WTC11 (cell line): ENCODE results near the gene ZFYVE28. TPM values are rescaled to one million over a fixed set of nuclear protein-coding genes. Genes with fewer than 3 reads are reported as not detected.

Experiments used
- ATAC-seq: fragments of 200-7000 bp; cut with Tn5 transposase; 2 replicates; pipeline ENCODE4 v1.10.0; 2021; ENCODE audit warnings: mild to moderate bottlenecking, moderate library complexity
- CTCF ChIA-PET: fragments of 300-600 bp; sonication (Branson Sonifier 250); formaldehyde crosslinking; loops from one replicate; lab custom pipeline; 2021; ENCODE audit warnings: antibody characterized with exemption; lab: Charles Lee
- POLR2A ChIA-PET: fragments of 350-600 bp; sonication (Branson Sonifier 250); formaldehyde crosslinking; loops from one replicate; lab custom pipeline; 2021; ENCODE audit warnings: antibody characterized with exemption; lab: Charles Lee
- DNase-seq: peaks from one replicate; pipeline ENCODE4 v3.0.0; 2021; ENCODE audit warnings: low spot score
- H3K27ac Mint-ChIP-seq: 2 replicates; pipeline ENCODE4 v1.8.0; 2021; ENCODE audit warnings: mixed read lengths
- H3K27me3 Mint-ChIP-seq: 2 replicates; pipeline ENCODE4 v1.8.0; 2021; ENCODE audit warnings: low read depth, mild to moderate bottlenecking, moderate library complexity, mixed read lengths
- H3K36me3 Mint-ChIP-seq: 2 replicates; pipeline ENCODE4 v1.8.0; 2021; ENCODE audit warnings: mixed read lengths
- H3K4me1 Mint-ChIP-seq: 2 replicates; pipeline ENCODE4 v1.8.0; 2022; ENCODE audit warnings: mixed read lengths
- H3K4me3 Mint-ChIP-seq: 2 replicates; pipeline ENCODE4 v1.8.0; 2021; ENCODE audit warnings: mild to moderate bottlenecking, moderate library complexity, mixed read lengths
- H3K9me3 Mint-ChIP-seq: 2 replicates; pipeline ENCODE4 v1.8.0; 2021; ENCODE audit warnings: mixed read lengths
- AFF4 ChIP-seq: sonication (generic); formaldehyde crosslinking; IDR thresholded peaks from 2 replicates; pipeline ENCODE4 v1.8.1; 2023; ENCODE audit warnings: mild to moderate bottlenecking, missing genetic modification reagents, borderline replicate concordance
- ATF2 ChIP-seq: sonication (generic); formaldehyde crosslinking; IDR thresholded peaks from 2 replicates; pipeline ENCODE4 v1.8.1; 2022; ENCODE audit warnings: low read depth, missing genetic modification reagents, borderline replicate concordance
- ATF3 ChIP-seq: sonication (generic); formaldehyde crosslinking; conservative IDR thresholded peaks from 2 replicates; pipeline ENCODE4 v1.8.1; 2022; ENCODE audit warnings: mild to moderate bottlenecking, missing genetic modification reagents
- FOXK1 ChIP-seq: sonication (generic); formaldehyde crosslinking; IDR thresholded peaks from 2 replicates; pipeline ENCODE4 v1.8.0; 2022; ENCODE audit warnings: mild to moderate bottlenecking, moderate library complexity, missing genetic modification reagents
- MAX ChIP-seq: sonication (generic); formaldehyde crosslinking; IDR thresholded peaks from 2 replicates; pipeline ENCODE4 v1.8.0; 2022; ENCODE audit warnings: mild to moderate bottlenecking, missing genetic modification reagents
- MXD4 ChIP-seq: fragments of 250-450 bp; sonication (Bioruptor Pico); IDR thresholded peaks from 2 replicates; pipeline ENCODE4 v1.8.0; 2021; ENCODE audit warnings: mild to moderate bottlenecking, moderate library complexity, borderline replicate concordance
- NFATC4 ChIP-seq: fragments of 250-450 bp; sonication (Bioruptor Pico); IDR thresholded peaks from 2 replicates; pipeline ENCODE4 v1.9.0; 2021; ENCODE audit warnings: mild to moderate bottlenecking
- NFYB ChIP-seq: sonication (generic); formaldehyde crosslinking; conservative IDR thresholded peaks from 2 replicates; pipeline ENCODE4 v1.8.0; 2022; ENCODE audit warnings: low read depth, missing genetic modification reagents
- NR3C1 ChIP-seq: sonication (generic); formaldehyde crosslinking; conservative IDR thresholded peaks from 2 replicates; pipeline ENCODE4 v1.8.1; 2023; ENCODE audit warnings: low read depth, mild to moderate bottlenecking, missing genetic modification reagents
- RORB ChIP-seq: fragments of 250-450 bp; sonication (Bioruptor Pico); IDR thresholded peaks from 2 replicates; pipeline ENCODE4 v1.9.0; 2021; ENCODE audit warnings: mild to moderate bottlenecking
- STAT6 ChIP-seq: sonication (generic); formaldehyde crosslinking; conservative IDR thresholded peaks from 2 replicates; pipeline ENCODE4 v1.8.1; 2023; ENCODE audit warnings: mild to moderate bottlenecking, low read depth, missing genetic modification reagents, moderate library complexity
- ZMAT4 ChIP-seq: fragments of 250-450 bp; sonication (Bioruptor Pico); IDR thresholded peaks from 2 replicates; pipeline ENCODE4 v1.9.0; 2021; ENCODE audit warnings: mild to moderate bottlenecking
- ZNF121 ChIP-seq: sonication (generic); formaldehyde crosslinking; IDR thresholded peaks from 2 replicates; pipeline ENCODE4 v1.8.0; 2023; ENCODE audit warnings: missing genetic modification reagents
- ZNF232 ChIP-seq: sonication (generic); formaldehyde crosslinking; IDR thresholded peaks from 2 replicates; pipeline ENCODE4 v1.8.0; 2022; ENCODE audit warnings: mild to moderate bottlenecking, missing genetic modification reagents
- ZNF263 ChIP-seq: sonication (generic); formaldehyde crosslinking; IDR thresholded peaks from 2 replicates; pipeline ENCODE4 v1.8.1; 2022; ENCODE audit warnings: low read depth, mild to moderate bottlenecking, moderate library complexity, missing genetic modification reagents
- ZNF512 ChIP-seq: sonication (generic); formaldehyde crosslinking; IDR thresholded peaks from 2 replicates; pipeline ENCODE4 v1.8.1; 2022; ENCODE audit warnings: missing genetic modification reagents, borderline replicate concordance
- ZNF671 ChIP-seq: fragments of 250-450 bp; sonication (Bioruptor Pico); IDR thresholded peaks from 2 replicates; pipeline ENCODE4 v1.8.0; 2021; ENCODE audit warnings: mild to moderate bottlenecking
- total RNA-seq: library from RNA; stranded (reverse); gene quantifications from 3 replicates; pipeline ENCODE4 v1.2.3, GENCODE V29; 2021

ZFYVE28 gene
- total RNA-seq, 1 experiment from 2014 or later: 7.8 TPM

- CTCF ChIA-PET: no interaction called here
- no peaks in the 10 kb centered on the region for H3K4me1 Mint-ChIP-seq
Observed at GRCh38 chr4:2352171-2352570, 66.3 kb downstream of the ZFYVE28 start.

More at GRCh38 chr4:2352171-2352570, 66.3 kb downstream of the ZFYVE28 start:
- DNase-seq: no peak
- TF ChIP-seq ZNF671 (no peak), ZNF232 (CRISPR knock-in tag) (no peak), NFYB (CRISPR knock-in tag) (no peak), AFF4 (CRISPR knock-in tag) (no peak), ZNF512 (CRISPR knock-in tag) (no peak), ZNF263 (CRISPR knock-in tag) (no peak), ZMAT4 (no peak), STAT6 (CRISPR knock-in tag) (no peak), RORB (CRISPR knock-in tag) (no peak), ZNF121 (CRISPR knock-in tag) (no peak), ATF2 (CRISPR knock-in tag) (no peak), NFATC4 (CRISPR knock-in tag) (no peak), FOXK1 (no peak), MXD4 (CRISPR knock-in tag) (no peak), MAX (CRISPR knock-in tag) (no peak), ATF3 (CRISPR knock-in tag) (no peak), NR3C1 (CRISPR knock-in tag) (no peak)
- TF ChIP-seq, all 79 proteins: peak for 0
- Mint-ChIP-seq H3K36me3 (no peaks in the 10 kb centered on the region), H3K27me3 (no peaks in the 10 kb centered on the region), H3K4me3 (no peak overlapping the region), H3K27ac (no peak overlapping the region), H3K9me3 (no peaks in the 10 kb centered on the region)
- no peak for ATAC-seq
- POLR2A ChIA-PET: no interaction called here
